GM20000 (cell line): Measurements from ENCODE around the gene REPS2.

ENCODE experiments used
- DNase-seq: peaks from one replicate; pipeline ENCODE4 v3.0.0; 2012; ENCODE audit warnings: low spot score
- CTCF ChIP-seq: IDR thresholded peaks from 2 replicates; pipeline ENCODE4 v1.5.1; 2012; ENCODE audit warnings: mild to moderate bottlenecking, control low read depth; ENCODE audit errors: extremely low read depth, missing control alignments

The REPS2 gene

GRCh38 chrX:17020851-17021821 is 74.7 kb downstream of the REPS2 start:
- DNase-seq, result no peak
- TF ChIP-seq CTCF, result no peak

DNA sequence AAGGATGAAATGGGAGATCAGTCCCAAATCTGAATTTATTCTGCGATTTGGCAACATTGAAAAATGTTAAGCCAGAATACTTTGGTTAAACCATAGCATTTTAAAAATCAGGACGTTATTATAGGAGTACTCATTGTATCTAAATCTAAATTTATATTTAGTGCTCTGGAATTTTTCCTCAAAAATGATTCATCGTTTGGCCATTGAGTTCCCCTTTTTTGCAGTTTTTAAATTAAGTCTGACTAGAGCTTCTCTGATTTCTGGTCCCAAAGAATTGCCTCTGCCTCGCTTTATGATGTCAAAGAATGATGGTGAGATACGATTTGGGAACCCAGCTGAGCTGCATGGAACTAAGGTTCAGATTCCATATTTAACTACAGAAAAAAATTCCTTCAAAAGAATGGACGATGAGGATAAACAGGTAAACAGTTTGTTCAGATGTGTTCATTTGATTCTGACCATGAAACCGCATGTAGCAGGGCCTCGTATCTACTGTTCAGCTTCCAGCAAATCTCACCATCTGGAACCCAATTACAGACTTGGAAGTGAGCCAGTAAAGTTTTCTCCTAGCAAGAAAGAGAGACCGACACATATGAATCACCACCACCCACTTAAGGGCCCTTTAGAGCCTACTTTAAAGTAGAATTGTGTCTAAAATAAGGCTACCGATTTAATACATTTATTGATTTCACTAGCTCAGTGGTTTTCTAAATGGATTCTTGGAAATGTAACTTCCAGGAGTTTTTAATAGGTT is 75.6 kb downstream of the REPS2 start:
- TF ChIP-seq CTCF, result no peak
- DNase-seq, result no peak

DNA sequence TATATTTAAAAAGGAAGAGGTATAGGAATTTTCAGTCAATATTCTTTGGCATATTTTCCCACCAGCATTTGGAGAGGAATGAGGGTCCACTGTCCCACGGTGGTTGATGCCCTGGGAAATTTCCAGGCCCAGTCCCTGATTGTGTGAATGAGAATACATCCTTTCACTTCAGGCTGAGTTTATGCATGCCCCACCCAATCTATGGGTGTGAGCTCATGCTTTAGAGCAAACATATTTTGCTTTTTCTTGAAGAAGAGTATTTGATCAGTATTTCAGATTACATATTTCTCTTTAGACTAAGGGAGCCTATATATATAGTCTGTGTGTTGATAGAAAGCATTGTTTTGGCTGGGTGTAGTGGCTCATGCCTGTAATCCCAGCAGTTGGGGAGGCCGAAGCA is 77.2 kb downstream of the REPS2 start:
- TF ChIP-seq CTCF, result no peak
- DNase-seq, result no peak

DNA sequence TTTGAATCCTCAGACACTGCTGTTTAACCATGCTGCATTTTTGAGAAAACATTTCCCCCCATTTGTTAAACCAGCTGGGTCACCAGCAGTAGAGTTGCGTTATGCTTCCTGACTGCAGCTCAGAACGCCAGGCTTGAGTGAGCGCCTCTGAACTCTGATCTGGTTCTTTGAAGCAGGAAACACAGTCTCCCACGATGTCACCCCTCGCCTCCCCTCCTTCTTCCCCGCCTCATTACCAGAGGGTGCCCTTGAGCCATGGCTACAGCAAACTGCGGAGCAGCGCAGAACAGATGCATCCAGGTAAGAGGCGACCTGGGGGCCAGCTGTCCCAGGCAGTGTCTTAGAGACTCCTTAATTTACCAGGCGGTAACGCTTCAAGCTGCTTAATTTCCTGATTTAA is 78.4 kb downstream of the REPS2 start:
- no peak for TF ChIP-seq CTCF
- no peak for DNase-seq

DNA sequence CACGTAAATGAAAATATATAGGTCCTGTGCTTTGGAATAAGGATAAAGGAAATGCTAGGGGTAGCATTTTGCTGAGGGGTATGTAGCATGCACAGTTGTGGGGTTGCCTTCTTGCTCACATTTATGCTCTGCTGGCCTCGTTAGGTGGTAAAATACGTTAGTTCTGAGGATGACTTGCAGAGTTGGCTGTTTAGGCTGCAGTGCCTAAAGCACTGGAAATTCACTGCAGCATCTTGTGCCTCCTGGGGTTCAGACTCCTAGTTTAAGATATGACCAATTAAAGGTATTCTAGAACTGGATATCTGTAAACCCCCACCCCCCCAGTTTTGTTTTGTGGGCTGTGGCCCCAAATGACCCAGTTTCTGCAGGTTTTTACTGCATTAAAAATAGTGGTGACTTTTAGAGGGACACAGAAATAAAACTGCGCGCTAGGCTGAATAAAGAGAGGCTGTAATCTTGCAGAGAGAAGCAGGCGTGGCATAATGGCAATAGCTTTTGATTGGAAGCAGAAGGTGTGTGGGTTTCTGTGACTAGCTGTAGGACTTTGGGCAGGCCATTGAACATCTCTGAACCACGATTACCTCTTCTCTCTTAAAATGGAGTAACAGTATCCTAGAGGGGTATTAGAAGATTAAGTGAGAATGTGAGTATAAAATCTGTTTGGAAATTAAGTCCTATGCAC is 79.3 kb downstream of the REPS2 start:
- no peak for TF ChIP-seq CTCF

GRCh38 chrX:17027931-17028330 is 81.5 kb downstream of the REPS2 start:
- TF ChIP-seq CTCF, result no peak
- no peak for DNase-seq

More for the DNA sequence above, 79.3 kb downstream of the REPS2 start:
- DNase-seq, result no peak
